ENCODE measurements around the gene CFAP54.

Gene CFAP54

GRCh38 chr12:96824074-96824837 lies 334.9 kb downstream of the CFAP54 start:
- no peak for DNase-seq (ENCODE audit: low spot score)

- no peak for DNase-seq (ENCODE audit: low spot score)
These were observed 335.5 kb downstream of the CFAP54 start for GRCh38 chr12:96824838-96825236.

GRCh38 chr12:96828169-96828789 lies 338.9 kb downstream of the CFAP54 start:
- DNase-seq (ENCODE audit: low spot score), result no peak

GRCh38 chr12:96829354-96829753 lies 340.0 kb downstream of the CFAP54 start:
- no peak for DNase-seq (ENCODE audit: low spot score)

- no peak for DNase-seq (ENCODE audit: low spot score)
These were observed 342.0 kb downstream of the CFAP54 start for GRCh38 chr12:96831346-96831745.

GRCh38 chr12:96846293-96846692 lies 356.9 kb downstream of the CFAP54 start:
- DNase-seq (ENCODE audit: low spot score), result no peak

- DNase-seq (ENCODE audit: low spot score), result no peak
These were observed 361.3 kb downstream of the CFAP54 start for GRCh38 chr12:96850676-96851075.

- no peak for DNase-seq (ENCODE audit: low spot score)
These were observed 368.8 kb downstream of the CFAP54 start for GRCh38 chr12:96858162-96858561.

- no peak for DNase-seq (ENCODE audit: low spot score)
These were observed 372.3 kb downstream of the CFAP54 start for GRCh38 chr12:96861656-96862055.

- no peak for DNase-seq (ENCODE audit: low spot score)
These were observed 372.9 kb downstream of the CFAP54 start for GRCh38 chr12:96862326-96862725.

GRCh38 chr12:96864335-96864734 lies 375.0 kb downstream of the CFAP54 start:
- no peak for DNase-seq (ENCODE audit: low spot score)

GRCh38 chr12:96866801-96867590 lies 377.6 kb downstream of the CFAP54 start:
- DNase-seq (ENCODE audit: low spot score), result no peak

- DNase-seq (ENCODE audit: low spot score), result no peak
These were observed 381.6 kb downstream of the CFAP54 start for GRCh38 chr12:96870946-96871345.

- DNase-seq (ENCODE audit: low spot score), result no peak
These were observed 383.6 kb downstream of the CFAP54 start for GRCh38 chr12:96872961-96873360.

GRCh38 chr12:96874211-96874610 lies 384.8 kb downstream of the CFAP54 start:
- no peak for DNase-seq (ENCODE audit: low spot score)

GRCh38 chr12:96876966-96877365 lies 387.6 kb downstream of the CFAP54 start:
- no peak for DNase-seq (ENCODE audit: low spot score)

GRCh38 chr12:96878704-96879103 lies 389.3 kb downstream of the CFAP54 start:
- no peak for DNase-seq (ENCODE audit: low spot score)

- DNase-seq (ENCODE audit: low spot score), result no peak
These were observed 389.9 kb downstream of the CFAP54 start for GRCh38 chr12:96879301-96879700.

- DNase-seq (ENCODE audit: low spot score), result no peak
These were observed 390.8 kb downstream of the CFAP54 start for GRCh38 chr12:96880220-96880619.

- DNase-seq (ENCODE audit: low spot score), result no peak
These were observed 392.2 kb downstream of the CFAP54 start for GRCh38 chr12:96881608-96882007.

- no peak for DNase-seq (ENCODE audit: low spot score)
These were observed 393.5 kb downstream of the CFAP54 start for GRCh38 chr12:96882862-96883261.

- DNase-seq (ENCODE audit: low spot score), result no peak
These were observed 394.2 kb downstream of the CFAP54 start for GRCh38 chr12:96883571-96883970.

Measured in hematopoietic multipotent progenitor cell treated with erythropoietin and hydrocortisone succinate and interleukin-3 and kit ligand, for 15 days (in vitro differentiated cells).